LoVo (cell line): Measurements from ENCODE around the gene CD99L2.

Source experiments
- DNase-seq: peaks from one replicate; pipeline ENCODE4 v3.0.0-alpha.2; 2016; ENCODE audit warnings: low spot score

Gene CD99L2

GRCh38 chrX:150898343-150899190, at the start of gene CD99L2:
CD99L2 (minus strand) TSS chrX:150898668; CDS start chrX:150898588, 80 bp downstream.
- peak; percentile 81 for DNase-seq

GRCh38 chrX:150944233-150944632, 45.8 kb upstream of the CD99L2 start:
- no peak for DNase-seq

GRCh38 chrX:150942942-150943594, 44.6 kb upstream of the CD99L2 start:
- no peak for DNase-seq

GRCh38 chrX:150941580-150941979, 43.1 kb upstream of the CD99L2 start:
- DNase-seq, result no peak

GRCh38 chrX:150940844-150941495, 42.5 kb upstream of the CD99L2 start:
- DNase-seq, result no peak

- no peak for DNase-seq
These were observed 38.1 kb upstream of the CD99L2 start for GRCh38 chrX:150936556-150936955.

- DNase-seq, result peak; percentile 7
These were observed 37.0 kb upstream of the CD99L2 start for GRCh38 chrX:150935467-150935866.

GRCh38 chrX:150934453-150934852, 36.0 kb upstream of the CD99L2 start:
- DNase-seq, result peak; percentile 18

- peak; percentile 4 for DNase-seq
These were observed 35.5 kb upstream of the CD99L2 start for GRCh38 chrX:150933945-150934350.

GRCh38 chrX:150929058-150929457, 30.6 kb upstream of the CD99L2 start:
- DNase-seq, result no peak

- no peak for DNase-seq
These were observed 28.3 kb upstream of the CD99L2 start for GRCh38 chrX:150926791-150927190.

GRCh38 chrX:150926304-150926703, 27.8 kb upstream of the CD99L2 start:
- no peak for DNase-seq

GRCh38 chrX:150919401-150919800, 20.9 kb upstream of the CD99L2 start:
- DNase-seq, result no peak

GRCh38 chrX:150913511-150913910, 15.0 kb upstream of the CD99L2 start:
- no peak for DNase-seq

GRCh38 chrX:150907474-150907873, 9.0 kb upstream of the CD99L2 start:
- DNase-seq, result no peak

GRCh38 chrX:150906694-150907093, 8.2 kb upstream of the CD99L2 start:
- DNase-seq, result no peak

GRCh38 chrX:150905293-150905692, 6.8 kb upstream of the CD99L2 start:
- DNase-seq, result no peak

- no peak for DNase-seq
These were observed 4.6 kb upstream of the CD99L2 start for GRCh38 chrX:150903110-150903508.

- no peak for DNase-seq
These were observed 4.1 kb upstream of the CD99L2 start for GRCh38 chrX:150902434-150903109.

GRCh38 chrX:150899191-150899757, 806 bp upstream of the CD99L2 start:
- no peak for DNase-seq

GRCh38 chrX:150897421-150898320, 797 bp downstream of the CD99L2 start:
- peak; percentile 1 for DNase-seq
